NCI-H2081 (cell line): ENCODE results near the gene CRYZL1.
A peak's percentile ranks its signal among the peaks of the same experiment; 100 is the strongest.

Experiments used
- DNase-seq, 2 experiments: peaks; one replicate each; lab custom pipeline; 2025; lab: John Stamatoyannopoulos, UW

Gene CRYZL1

GRCh38 chr21:33560965-33561364 lies 80.6 kb downstream of the CRYZL1 start:
- DNase-seq: no peak

GRCh38 chr21:33559813-33560212 lies 81.7 kb downstream of the CRYZL1 start:
- DNase-seq: no peak

GRCh38 chr21:33558777-33559421 lies 82.6 kb downstream of the CRYZL1 start:
- no peak for DNase-seq

- DNase-seq: no peak
These were observed 84.1 kb downstream of the CRYZL1 start for GRCh38 chr21:33557447-33557846.

DNA sequence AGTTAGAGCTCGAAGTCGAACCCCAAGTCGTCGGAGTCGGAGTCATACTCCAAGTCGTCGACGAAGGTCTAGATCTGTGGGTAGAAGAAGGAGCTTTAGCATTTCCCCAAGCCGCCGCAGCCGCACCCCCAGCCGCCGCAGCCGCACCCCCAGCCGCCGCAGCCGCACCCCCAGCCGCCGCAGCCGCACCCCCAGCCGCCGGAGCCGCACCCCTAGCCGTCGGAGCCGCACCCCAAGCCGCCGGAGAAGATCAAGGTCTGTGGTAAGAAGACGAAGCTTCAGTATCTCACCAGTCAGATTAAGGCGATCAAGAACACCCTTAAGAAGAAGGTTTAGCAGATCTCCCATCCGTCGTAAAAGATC lies 86.6 kb downstream of the CRYZL1 start:
- DNase-seq: no peak

GRCh38 chr21:33554236-33554981 lies 87.1 kb downstream of the CRYZL1 start:
- no peak for DNase-seq

GRCh38 chr21:33552999-33553598 lies 88.4 kb downstream of the CRYZL1 start:
- DNase-seq: no peak

DNA sequence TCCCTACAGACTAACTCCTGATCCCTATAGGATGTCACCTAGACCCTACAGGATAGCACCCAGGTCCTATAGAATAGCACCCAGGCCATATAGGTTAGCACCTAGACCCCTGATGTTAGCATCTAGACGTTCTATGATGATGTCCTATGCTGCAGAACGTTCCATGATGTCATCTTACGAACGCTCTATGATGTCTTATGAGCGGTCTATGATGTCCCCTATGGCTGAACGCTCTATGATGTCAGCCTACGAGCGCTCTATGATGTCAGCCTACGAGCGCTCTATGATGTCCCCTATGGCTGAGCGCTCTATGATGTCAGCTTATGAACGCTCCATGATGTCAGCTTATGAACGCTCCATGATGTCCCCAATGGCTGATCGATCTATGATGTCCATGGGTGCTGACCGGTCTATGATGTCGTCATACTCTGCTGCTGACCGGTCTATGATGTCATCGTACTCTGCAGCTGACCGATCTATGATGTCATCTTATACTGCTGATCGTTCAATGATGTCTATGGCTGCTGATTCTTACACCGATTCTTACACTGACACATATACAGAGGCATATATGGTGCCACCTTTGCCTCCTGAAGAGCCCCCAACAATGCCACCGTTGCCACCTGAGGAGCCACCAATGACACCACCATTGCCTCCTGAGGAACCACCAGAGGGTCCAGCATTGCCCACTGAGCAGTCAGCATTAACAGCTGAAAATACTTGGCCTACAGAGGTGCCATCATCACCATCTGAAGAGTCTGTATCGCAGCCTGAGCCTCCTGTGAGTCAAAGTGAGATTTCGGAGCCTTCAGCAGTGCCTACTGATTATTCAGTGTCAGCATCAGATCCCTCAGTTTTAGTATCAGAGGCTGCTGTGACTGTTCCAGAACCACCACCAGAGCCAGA lies 89.2 kb downstream of the CRYZL1 start:
- DNase-seq: no peak

GRCh38 chr21:33551664-33552063 lies 89.9 kb downstream of the CRYZL1 start:
- no peak for DNase-seq

DNA sequence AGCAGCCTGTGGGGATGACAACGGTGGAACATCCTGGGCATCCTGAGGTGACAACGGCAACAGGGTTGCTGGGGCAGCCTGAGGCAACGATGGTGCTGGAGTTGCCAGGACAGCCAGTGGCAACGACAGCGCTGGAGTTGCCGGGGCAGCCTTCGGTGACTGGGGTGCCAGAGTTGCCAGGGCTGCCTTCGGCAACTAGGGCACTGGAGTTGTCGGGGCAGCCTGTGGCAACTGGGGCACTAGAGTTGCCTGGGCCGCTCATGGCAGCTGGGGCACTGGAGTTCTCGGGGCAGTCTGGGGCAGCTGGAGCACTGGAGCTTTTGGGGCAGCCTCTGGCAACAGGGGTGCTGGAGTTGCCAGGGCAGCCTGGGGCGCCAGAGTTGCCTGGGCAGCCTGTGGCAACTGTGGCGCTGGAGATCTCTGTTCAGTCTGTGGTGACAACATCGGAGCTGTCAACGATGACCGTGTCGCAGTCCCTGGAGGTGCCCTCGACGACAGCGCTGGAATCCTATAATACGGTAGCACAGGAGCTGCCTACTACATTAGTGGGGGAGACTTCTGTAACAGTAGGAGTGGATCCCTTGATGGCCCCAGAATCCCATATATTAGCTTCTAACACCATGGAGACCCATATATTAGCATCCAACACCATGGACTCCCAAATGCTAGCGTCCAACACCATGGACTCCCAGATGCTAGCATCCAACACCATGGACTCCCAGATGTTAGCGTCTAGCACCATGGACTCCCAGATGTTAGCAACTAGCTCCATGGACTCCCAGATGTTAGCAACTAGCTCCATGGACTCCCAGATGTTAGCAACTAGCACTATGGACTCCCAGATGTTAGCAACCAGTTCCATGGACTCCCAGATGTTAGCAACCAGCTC lies 90.5 kb downstream of the CRYZL1 start:
- DNase-seq: no peak

DNA sequence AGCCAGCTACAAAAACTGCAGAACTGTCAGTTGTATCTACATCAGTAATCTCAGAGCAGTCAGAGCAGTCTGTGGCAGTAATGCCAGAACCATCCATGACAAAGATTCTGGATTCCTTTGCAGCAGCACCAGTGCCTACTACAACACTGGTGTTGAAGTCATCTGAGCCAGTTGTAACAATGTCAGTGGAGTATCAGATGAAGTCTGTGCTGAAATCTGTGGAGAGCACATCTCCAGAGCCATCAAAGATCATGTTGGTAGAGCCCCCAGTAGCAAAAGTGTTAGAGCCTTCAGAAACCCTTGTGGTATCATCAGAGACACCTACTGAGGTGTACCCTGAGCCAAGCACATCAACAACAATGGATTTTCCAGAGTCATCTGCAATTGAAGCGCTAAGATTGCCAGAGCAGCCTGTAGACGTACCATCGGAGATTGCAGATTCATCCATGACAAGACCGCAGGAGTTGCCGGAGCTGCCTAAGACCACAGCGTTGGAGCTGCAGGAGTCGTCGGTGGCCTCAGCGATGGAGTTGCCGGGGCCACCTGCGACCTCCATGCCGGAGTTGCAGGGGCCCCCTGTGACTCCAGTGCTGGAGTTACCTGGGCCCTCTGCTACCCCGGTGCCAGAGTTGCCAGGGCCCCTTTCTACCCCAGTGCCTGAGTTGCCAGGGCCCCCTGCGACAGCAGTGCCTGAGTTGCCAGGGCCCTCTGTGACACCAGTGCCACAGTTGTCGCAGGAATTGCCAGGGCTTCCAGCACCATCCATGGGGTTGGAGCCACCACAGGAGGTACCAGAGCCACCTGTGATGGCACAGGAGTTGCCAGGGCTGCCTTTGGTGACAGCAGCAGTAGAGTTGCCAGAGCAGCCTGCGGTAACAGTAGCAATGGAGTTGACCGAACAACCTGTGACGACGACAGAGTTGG lies 91.4 kb downstream of the CRYZL1 start:
- no peak for DNase-seq

DNA sequence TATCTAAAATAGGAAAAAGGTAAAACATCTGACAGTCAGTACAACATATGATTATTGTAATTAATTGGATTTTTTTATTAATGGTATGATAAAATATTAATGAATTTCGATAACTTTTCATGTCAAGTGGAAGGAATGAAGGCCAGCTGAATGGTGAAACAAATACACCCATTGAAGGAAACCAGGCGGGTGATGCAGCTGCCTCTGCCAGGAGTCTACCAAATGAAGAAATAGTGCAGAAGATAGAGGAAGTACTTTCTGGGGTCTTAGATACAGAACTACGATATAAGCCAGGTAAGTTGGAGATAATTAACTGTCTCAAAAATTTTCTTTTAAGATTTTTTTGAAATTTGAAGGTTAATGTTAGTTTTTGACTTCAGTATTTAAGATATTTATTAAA lies 95.5 kb downstream of the CRYZL1 start:
- DNase-seq: no peak

DNA sequence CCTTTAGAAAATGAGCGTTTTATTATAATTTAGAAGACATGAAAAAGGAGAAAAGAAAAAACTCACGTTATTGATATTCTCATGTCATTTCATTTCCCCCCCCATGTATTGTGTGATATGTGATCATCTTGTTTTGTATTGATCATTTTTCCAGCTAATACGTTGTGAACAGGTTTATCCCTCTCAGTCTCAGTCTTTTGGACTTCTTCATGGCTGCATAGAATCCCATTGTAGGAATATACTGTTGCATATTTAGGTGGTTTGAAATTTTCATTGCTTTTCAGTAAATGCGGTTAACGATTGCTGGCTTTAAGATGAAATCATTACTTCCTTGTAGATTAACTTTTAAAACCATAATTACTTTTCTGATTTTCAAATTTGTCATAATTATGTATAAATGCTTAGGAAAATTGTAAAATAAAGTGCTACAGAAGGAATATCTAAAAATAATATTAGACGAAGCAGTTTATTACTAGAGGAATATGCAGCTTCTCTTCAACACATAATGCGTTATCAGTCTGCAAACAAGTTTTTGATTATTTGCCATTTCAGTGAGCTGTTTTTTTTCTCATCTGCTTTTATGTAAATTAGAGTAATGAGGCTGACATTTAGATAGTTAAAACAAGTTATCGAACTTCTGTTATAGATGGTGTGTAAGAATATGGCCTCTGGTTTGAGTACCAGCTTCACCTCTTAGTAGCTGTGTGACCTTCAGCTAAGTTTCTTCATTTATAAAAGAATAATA lies 96.9 kb downstream of the CRYZL1 start:
- no peak for DNase-seq

DNA sequence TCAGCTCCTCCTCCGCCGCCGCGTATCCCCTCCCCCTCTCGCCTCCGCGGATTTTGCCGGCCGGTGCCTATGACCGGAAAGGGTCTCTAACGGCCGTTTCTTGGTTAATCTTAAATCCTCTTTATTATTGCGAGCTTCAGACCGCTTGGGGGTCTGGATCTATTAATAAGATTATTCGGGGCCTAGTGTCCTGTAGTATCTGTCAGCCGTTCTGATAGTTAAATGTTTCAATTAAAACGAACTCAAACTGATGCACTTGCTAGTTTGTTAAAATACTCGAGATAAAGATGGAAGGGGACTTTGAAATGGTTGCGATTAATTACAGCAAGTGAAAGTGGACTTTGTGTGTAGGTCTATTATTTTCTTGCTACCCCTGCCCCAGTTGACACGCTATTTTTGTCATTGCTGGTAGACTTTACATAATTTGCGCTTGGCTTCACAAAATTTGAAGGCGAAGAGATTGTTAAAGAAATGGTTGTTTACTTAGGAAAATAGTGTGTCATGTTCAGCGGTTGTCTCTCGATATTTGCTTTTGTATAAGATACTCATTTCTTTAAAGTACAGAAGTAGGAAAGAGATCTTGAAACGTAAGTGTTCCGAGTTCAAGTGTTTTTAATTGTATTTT lies 97.9 kb downstream of the CRYZL1 start:
- DNase-seq: no peak

- peak; percentile 96 to 98 for DNase-seq
These were observed 98.7 kb downstream of the CRYZL1 start, which contains the start of gene SON for GRCh38 chr21:33542640-33543504. Gene SON (plus strand): TSS chr21:33543038. CDS start chr21:33543093, 55 bp downstream.

DNA sequence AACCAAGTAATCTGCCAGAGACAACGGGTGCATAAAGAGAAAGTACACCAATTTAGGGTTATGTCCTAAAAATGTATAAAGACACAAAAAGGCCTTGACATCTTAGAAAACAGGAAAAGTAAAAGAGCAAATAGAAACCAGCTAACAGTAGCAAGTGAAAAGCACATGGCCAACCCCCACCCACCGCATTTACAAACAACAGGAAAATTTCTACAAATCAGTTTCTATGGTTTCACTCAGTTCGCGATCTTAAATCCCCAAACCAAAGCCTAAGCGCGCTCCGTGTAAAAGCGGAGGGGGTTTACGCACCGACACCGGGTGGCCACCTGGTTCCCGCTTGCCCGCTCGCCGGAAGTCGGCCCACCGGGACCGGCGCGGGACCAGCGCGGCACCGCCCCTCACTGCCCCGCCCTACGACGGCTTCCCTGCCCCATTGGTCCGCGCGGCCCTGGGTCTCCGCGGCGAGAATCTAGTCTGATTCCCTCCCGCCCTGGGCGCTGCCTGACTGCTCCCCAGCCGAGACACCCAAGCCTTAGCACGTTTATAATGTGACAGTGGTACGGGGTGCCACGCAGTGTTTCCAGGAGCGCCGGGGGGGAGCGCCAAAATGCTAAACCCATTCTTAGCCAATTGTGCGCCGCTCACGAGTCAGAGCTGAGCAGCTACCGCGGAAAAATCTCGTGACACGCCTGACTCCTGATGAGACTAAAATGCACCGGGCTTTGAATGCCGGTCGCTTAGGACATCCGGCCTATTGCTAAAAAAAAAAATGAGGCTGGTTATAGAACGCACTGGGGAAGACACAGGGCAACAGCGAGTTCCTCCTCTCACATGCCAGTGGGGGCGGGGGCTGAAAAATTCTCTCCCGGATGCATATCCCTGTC lies 99.5 kb downstream of the CRYZL1 start, which contains the start of gene GART:
Gene GART, minus strand, starts transcription at position 362 of the 884 bp plus-strand sequence. CDS start 2,802 bp downstream, outside the sequence.
- peak; percentile 80 to 81 for DNase-seq
